Endothelial cell of umbilical vein (primary cell): ENCODE results near the gene ADAMTS19. TPM values are rescaled to one million over a fixed set of nuclear protein-coding genes. Genes with fewer than 3 reads are reported as not detected.

Source experiments
- BruUV-seq: library from RNA; stranded (reverse); fragments of 400-500 nt; replicated peaks from 2 replicates; lab custom pipeline; 2021; lab: Mats Ljungman, UMichigan
- CTCF ChIA-PET: fragments of 300-600, 350-600 bp; sonication (Branson Sonifier 250); formaldehyde crosslinking; loops from one replicate; lab custom pipeline; 2021; ENCODE audit warnings: antibody characterized with exemption, inconsistent platforms; lab: Charles Lee
- POLR2A ChIA-PET: fragments of 300-600, 350-600 bp; sonication (Branson Sonifier 250); formaldehyde crosslinking; loops from one replicate; lab custom pipeline; 2021; ENCODE audit warnings: antibody characterized with exemption, inconsistent platforms; lab: Charles Lee
- DNase-seq: peaks from one replicate; pipeline ENCODE4 v3.0.0-alpha.2; 2011; ENCODE audit warnings: low read depth, low spot score
- FAIRE-seq: peaks from 2 replicates; lab custom pipeline; 2011; peaks lifted over from hg19 to GRCh38; lab: Jason Lieb, UNC
- H2AFZ ChIP-seq: 2 replicates; pipeline ENCODE4 v1.6.0; 2012; ENCODE audit warnings: low read depth, low read length, control low read depth, inconsistent platforms
- H3K27ac ChIP-seq: 2 replicates; pipeline ENCODE4 v1.5.1; 2011; ENCODE audit warnings: low read depth, mild to moderate bottlenecking, control low read depth, low read length, moderate library complexity; ENCODE audit not compliant: insufficient read depth
- H3K27me3 ChIP-seq, 2 experiments: 2 replicates each; pipeline versions ENCODE4 v1.6.0 to v1.6.1; 2011; ENCODE audit warnings: low read length in 2 of 2, mixed read lengths in 1 of 2; ENCODE audit not compliant: control insufficient read depth in 2 of 2, insufficient read depth in 2 of 2
- H3K36me3 ChIP-seq, 2 experiments: 2 replicates in 1 of 2; 3 replicates in 1 of 2; pipeline ENCODE4 v1.5.1; 2011; ENCODE audit warnings: low read length in 2 of 2, mild to moderate bottlenecking in 1 of 2, moderate library complexity in 1 of 2; ENCODE audit not compliant: control insufficient read depth in 2 of 2, insufficient read depth in 2 of 2; ENCODE audit errors: extremely low read depth in 1 of 2
- H3K4me1 ChIP-seq: 3 replicates; pipeline ENCODE4 v1.5.1; 2011; ENCODE audit warnings: mild to moderate bottlenecking, low read length; ENCODE audit not compliant: control insufficient read depth, insufficient read depth; ENCODE audit errors: extremely low read depth
- H3K4me2 ChIP-seq: 2 replicates; pipeline ENCODE4 v1.6.1; 2011; ENCODE audit warnings: low read length, control low read depth, mixed read lengths; ENCODE audit not compliant: insufficient read depth
- H3K4me3 ChIP-seq, 3 experiments: fragments of 200-600 bp in 1 of 3; sonication (generic), shearing (Covaris generic) in 1 of 3; replicated peaks in 1 of 3; 2 replicates each; pipeline ENCODE4 v1.5.1; 2011 to 2016; ENCODE audit warnings: control low read depth in 3 of 3, low read length in 3 of 3, mild to moderate bottlenecking in 2 of 3, inconsistent platforms in 1 of 3, low read depth in 1 of 3, moderate library complexity in 1 of 3; ENCODE audit not compliant: insufficient read depth in 1 of 3
- H3K79me2 ChIP-seq: 2 replicates; pipeline ENCODE4 v1.6.0; 2012; ENCODE audit warnings: low read length, inconsistent platforms; ENCODE audit not compliant: control insufficient read depth, insufficient read depth
- H3K9ac ChIP-seq: replicated peaks from 2 replicates; pipeline ENCODE3; 2011; ENCODE audit warnings: low read length, control low read depth; ENCODE audit not compliant: insufficient read depth; ENCODE audit errors: extremely low read depth
- H3K9me1 ChIP-seq: replicated peaks from 3 replicates; pipeline ENCODE4 v1.6.0; 2011; ENCODE audit warnings: mild to moderate bottlenecking, low read length; ENCODE audit not compliant: control insufficient read depth, insufficient read depth; ENCODE audit errors: extremely low read depth
- H3K9me3 ChIP-seq: replicated peaks from 2 replicates; pipeline ENCODE4 v1.5.1; 2012; ENCODE audit warnings: low read length, inconsistent platforms; ENCODE audit not compliant: control insufficient read depth, insufficient read depth
- H4K20me1 ChIP-seq: replicated peaks from 2 replicates; pipeline ENCODE3; 2011; ENCODE audit warnings: mild to moderate bottlenecking, low read length; ENCODE audit not compliant: control insufficient read depth, insufficient read depth; ENCODE audit errors: extremely low read depth
- EZH2 ChIP-seq: IDR thresholded peaks from 2 replicates; pipeline ENCODE4 v1.6.1; 2012; ENCODE audit warnings: borderline replicate concordance, low read depth, mild to moderate bottlenecking, moderate library complexity, low read length, inconsistent platforms; ENCODE audit not compliant: severe bottlenecking
- FOS ChIP-seq: IDR thresholded peaks from 2 replicates; pipeline ENCODE4 v1.6.1; 2011; ENCODE audit warnings: mild to moderate bottlenecking, low read length, moderate library complexity, borderline replicate concordance; ENCODE audit not compliant: insufficient read depth
- GATA2 ChIP-seq: IDR thresholded peaks from 2 replicates; pipeline ENCODE4 v1.7.0; 2011; ENCODE audit warnings: low read depth, mild to moderate bottlenecking, moderate library complexity, mixed read lengths, low read length; ENCODE audit not compliant: insufficient read length, insufficient read depth
- JUN ChIP-seq: IDR thresholded peaks from 2 replicates; pipeline ENCODE4 v1.6.1; 2011; ENCODE audit warnings: borderline replicate concordance, low read depth; ENCODE audit not compliant: insufficient read length, insufficient read depth
- MYC ChIP-seq: IDR thresholded peaks from one replicate; pipeline ENCODE4 v1.6.1; 2011; ENCODE audit warnings: mild to moderate bottlenecking, low read depth, low read length
- POLR2A ChIP-seq: IDR thresholded peaks from 2 replicates; pipeline ENCODE4 v1.6.1; 2012; ENCODE audit warnings: low read depth, mild to moderate bottlenecking, control low read depth, low read length
- POLR2AphosphoS5 ChIP-seq: IDR thresholded peaks from 2 replicates; pipeline ENCODE4 v1.6.1; 2012; ENCODE audit warnings: low read depth, mild to moderate bottlenecking, control low read depth, low read length, moderate library complexity; ENCODE audit not compliant: insufficient read depth
- dilution Hi-C: fragments of 300-500 bp; cut with MboI; formaldehyde crosslinking; loops from one replicate; pipeline ENCODE4 v1.15.0; 2019; ENCODE audit warnings: low sequenced_read_pairs; ENCODE audit not compliant: extremely low pct_ligation_motif_present
- intact Hi-C: fragments of 100-400 bp; cut with micrococcal nuclease; formaldehyde crosslinking; loops from one replicate; pipeline ENCODE4 v1.10.0; 2022
- polyA plus RNA-seq, 4 experiments: library from polyadenylated mRNA; depleted of rRNA in 3 of 4; stranded (reverse) in 3 of 4; unstranded in 1 of 4; fragments of >200 nt; gene quantifications; 2 replicates each; pipeline versions ENCODE4 v1.2.1 to v1.2.3, GENCODE V29; 2011 to 2012; ENCODE audit warnings: missing spikeins in 1 of 4
- total RNA-seq: library from RNA; stranded (reverse); gene quantifications from 2 replicates; pipeline ENCODE4 v1.2.3, GENCODE V29; 2021
- TF ChIP-seq, protein P1 (sequence below), 2 donors: IDR thresholded peaks; 1 replicate in 1 of 2; 2 replicates in 1 of 2; pipeline ENCODE4 v1.5.1; 2011; ENCODE audit warnings: low read length in 2 of 2, mild to moderate bottlenecking in 2 of 2, moderate library complexity in 2 of 2, control low read depth in 1 of 2, inconsistent platforms in 1 of 2, low read depth in 1 of 2; ENCODE audit not compliant: insufficient read depth in 1 of 2; ENCODE audit errors: extremely low read depth in 1 of 2
- TF ChIP-seq, protein P2 (sequence below): IDR thresholded peaks from 2 replicates; pipeline ENCODE4 v1.6.1; 2011; ENCODE audit not compliant: insufficient read depth, insufficient read length

ADAMTS19 gene
- total and polyA plus RNA-seq, 2 donors (not counting 3 experiments of a cell fraction or from before 2014, with no cell fraction given) = not detected

DNA sequence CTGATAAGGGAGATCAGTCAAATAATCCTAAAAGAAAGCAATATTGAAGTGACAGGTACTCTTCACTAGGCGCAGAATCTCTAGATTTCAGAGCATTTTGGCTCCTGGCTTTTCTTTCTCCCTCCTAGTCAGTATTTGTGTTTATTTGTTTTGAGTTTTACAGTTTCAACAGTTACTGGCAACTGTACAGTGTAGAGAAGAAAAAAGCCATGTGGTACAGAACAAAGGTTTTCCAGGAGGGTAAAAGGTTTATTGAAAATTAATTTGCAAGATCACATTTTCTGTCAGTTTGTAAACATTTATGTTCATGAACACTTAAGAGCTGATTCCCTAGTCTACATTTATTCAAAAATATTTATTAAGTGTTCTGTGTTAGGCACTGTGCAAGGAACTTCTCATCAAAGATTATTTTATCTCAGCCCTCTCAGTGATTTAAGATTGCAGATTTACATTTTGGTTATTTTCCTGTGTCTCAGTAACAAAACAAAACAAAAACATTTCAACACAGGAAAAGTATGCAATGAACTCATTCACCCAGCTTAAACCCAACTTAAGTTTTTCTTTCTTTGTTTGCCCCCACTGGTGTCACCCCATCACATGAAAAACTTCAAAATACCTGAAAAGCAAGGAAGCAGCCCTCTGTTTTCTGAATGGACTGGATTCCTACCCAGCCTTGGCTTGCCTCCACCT, 300.7 kb downstream of the ADAMTS19 start:
- CTCF ChIA-PET = interaction anchor here (4.8 kb wide), 1 partner anchor 11 kb away, joined by 37 read pairs; no protein-coding TSS in a partner anchor

More for the DNA sequence above, 300.7 kb downstream of the ADAMTS19 start:
- Histone ChIP-seq H3K27ac (no peak overlapping the region), H2AFZ (no peak overlapping the region), H4K20me1 (no peaks in the 10 kb centered on the region), H3K9me3 (no peaks in the 10 kb centered on the region), H3K27me3 (no peaks in the 10 kb centered on the region), H3K4me1 (no peaks in the 10 kb centered on the region), H3K9ac (no peak overlapping the region), H3K9me1 (no peaks in the 10 kb centered on the region), H3K4me2 (no peak overlapping the region), H3K79me2 (no peaks in the 10 kb centered on the region), H3K36me3 (no peaks in the 10 kb centered on the region), H3K4me3 (no peak overlapping the region)
- DNase-seq = no peak
- dilution Hi-C loops (no loop called here), intact Hi-C loops (no loop called here)
- BruUV-seq = no TSS peak
- POLR2A ChIA-PET = no interaction called here
- TF ChIP-seq, protein P1, sequence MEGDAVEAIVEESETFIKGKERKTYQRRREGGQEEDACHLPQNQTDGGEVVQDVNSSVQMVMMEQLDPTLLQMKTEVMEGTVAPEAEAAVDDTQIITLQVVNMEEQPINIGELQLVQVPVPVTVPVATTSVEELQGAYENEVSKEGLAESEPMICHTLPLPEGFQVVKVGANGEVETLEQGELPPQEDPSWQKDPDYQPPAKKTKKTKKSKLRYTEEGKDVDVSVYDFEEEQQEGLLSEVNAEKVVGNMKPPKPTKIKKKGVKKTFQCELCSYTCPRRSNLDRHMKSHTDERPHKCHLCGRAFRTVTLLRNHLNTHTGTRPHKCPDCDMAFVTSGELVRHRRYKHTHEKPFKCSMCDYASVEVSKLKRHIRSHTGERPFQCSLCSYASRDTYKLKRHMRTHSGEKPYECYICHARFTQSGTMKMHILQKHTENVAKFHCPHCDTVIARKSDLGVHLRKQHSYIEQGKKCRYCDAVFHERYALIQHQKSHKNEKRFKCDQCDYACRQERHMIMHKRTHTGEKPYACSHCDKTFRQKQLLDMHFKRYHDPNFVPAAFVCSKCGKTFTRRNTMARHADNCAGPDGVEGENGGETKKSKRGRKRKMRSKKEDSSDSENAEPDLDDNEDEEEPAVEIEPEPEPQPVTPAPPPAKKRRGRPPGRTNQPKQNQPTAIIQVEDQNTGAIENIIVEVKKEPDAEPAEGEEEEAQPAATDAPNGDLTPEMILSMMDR (IDR thresholded peaks at IDR 0.05; ENCODE audit: extremely low read depth in 1 of 2, insufficient read depth in 1 of 2, low read depth in 1 of 2, low read length in 2 of 2) = no peak
- TF ChIP-seq POLR2A (no peak), MYC (no peak), JUN (no peak), GATA2 (no peak), FOS (no peak), POLR2AphosphoS5 (no peak), EZH2 (no peak)
- TF ChIP-seq, protein P2, sequence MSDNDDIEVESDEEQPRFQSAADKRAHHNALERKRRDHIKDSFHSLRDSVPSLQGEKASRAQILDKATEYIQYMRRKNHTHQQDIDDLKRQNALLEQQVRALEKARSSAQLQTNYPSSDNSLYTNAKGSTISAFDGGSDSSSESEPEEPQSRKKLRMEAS = no peak
- FAIRE-seq = peak; percentile 15
